ENCODE data around the gene GUCY1B1.
"Not testable (repeated sequence)": the region's sequence is repeated elsewhere in the genome, so short reads cannot be mapped to it uniquely, and the experiment has no call there.

The GUCY1B1 gene

DNA sequence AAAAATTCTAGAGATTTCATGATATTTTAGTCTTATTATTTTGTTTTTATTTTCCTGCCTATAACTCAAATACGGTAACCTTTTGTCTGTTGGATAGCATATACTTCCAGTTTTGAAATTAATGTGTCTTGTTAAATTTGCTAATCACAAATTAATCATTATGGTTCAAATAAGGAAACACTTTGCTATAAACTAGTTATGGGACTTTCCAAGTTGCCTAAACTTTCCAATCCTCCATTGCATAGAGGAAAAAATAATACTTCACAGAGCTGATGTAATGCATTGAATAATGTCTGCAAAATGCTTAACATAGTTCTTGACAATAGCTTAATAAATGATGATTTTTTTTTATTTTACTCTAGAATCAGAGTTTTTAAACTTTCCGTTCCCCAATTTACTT is 4.7 kb downstream of the GUCY1B1 start:
- no peak for DNase-seq

DNA sequence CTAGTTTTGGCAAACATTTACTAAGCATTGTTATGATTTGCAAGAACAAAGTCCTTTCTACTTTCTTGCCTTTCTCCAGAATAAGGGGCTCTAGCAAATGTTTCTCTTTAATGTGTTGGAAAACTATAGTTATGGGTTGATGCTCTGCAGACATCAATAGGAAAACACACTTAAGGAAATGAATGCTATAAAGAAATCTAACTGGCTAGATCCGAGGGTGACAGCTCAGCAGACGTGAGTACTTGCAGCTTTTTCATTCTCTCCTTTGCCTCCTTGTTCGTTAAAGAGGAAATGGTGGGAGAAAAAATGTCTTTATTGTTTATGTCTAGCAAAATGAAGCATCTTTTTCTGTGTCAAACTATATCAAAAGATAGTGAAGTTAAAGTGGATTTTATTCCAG is 6.3 kb downstream of the GUCY1B1 start:
- no peak for DNase-seq

DNA sequence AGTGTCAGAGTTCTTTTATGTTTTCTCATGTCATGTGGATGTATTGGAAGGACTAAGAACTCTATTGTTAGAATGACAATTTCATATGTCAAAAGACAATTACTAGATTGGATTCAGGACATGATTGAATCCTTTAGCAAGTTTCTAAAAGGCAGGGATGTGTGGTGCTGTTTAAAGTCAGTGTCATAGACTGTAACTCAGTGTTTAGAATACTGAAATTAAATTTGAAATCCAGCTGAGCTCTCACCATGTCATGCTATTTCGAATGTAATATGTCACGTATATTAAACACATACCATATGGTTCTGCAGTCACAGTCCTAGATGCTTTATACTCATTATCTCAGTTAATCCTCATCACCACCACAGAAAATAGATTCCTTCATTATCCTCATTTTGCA is 7.8 kb downstream of the GUCY1B1 start:
- DNase-seq = no peak

DNA sequence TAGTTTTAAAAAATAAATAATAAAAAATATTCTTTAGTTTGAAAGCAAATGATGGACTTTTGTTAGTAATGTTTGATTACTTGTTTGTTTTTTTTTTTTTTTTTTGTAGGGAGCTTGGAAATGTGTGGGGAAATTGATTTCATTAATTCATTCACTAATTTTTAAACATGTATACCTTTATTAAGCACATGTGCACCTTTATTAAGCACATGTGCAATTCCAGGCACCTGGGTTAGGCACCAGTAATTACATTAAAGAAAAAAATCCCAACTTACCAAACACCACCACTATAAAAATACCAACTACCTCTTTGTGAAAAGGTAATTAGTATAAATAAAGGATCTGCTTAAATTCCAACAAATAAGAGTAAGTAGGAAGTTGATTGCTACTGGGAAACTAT is 9.5 kb downstream of the GUCY1B1 start:
- no peak for DNase-seq

DNA sequence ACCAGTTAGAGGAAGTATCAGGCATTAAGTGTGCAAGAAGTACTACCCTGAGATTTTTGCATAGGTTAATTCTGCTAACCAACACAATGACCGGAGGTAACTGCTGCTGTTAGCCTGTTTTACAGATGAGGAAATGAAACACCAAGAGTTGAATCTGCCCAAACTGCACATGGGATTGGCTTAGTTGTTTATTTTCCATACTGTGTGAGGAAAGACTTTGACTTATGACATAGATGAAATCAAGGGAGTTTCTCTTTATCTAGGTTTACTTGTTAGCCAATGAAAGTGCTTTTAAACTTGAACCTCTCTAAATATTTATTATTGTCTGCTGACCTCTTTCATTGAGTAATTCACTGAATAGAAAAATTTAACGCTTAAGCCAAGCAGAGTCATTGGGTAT is 10.3 kb downstream of the GUCY1B1 start:
- no peak for DNase-seq

DNA sequence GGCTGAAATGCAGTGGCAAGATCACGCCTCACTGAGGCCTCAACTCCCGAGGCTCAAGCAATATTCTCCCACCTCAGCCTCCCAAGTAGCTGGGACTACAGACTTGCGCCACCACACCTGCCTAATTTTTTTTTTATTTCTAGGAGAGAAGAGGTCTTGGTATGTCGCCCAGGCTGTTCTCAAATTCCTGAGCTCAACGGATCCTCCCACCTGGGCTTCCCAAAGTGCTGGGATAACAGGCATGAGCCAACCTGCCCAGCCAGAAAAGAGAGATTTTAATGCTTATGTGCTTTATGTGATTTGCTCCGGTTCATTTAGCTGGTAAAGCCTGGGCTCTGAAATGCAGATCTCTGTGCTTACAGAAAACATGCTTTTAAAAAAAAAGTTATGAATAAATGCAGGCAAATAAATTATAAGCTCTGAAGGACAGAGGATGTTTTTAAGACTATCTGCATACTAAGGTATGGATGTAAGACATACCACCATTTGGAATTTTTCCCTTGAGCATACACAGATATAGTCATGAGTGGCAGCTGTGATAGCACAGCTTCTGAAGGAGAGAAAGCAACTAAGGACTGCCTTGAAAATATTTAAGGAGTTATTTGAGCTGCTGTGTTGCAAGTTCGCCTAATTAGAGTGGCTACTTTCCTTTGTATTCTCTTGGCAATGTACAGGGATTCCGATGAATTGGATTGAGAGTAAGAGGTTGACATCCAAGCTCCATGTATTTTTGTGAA is 13.8 kb downstream of the GUCY1B1 start:
- no peak for DNase-seq

DNA sequence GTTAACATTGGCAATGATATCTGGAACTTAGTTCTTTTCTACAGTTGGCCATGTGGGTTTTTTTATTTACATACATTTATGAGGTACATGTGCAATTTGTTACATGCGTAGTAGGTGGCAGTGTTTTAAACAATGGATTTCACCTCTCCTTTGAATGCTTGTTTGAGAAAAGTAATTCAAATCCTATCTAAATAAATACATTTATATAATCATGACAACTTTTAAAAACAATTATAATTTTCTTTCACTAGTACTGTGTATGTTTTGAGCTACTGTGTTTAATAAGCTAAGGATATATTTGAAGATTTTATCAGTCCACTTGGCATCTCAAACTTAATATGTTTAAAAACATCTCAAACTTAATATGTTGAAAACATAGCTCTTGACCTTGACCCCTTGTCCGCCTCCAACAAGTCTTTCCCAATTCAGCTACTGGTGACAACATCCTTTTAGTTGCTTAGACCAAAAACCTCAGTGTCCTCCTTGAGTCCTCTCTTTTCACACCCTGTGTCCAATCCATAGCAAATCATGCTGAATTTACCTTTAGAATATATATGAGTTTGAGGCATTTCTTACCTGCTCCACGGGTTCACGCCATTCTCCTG is 14.5 kb downstream of the GUCY1B1 start:
- no peak for DNase-seq

DNA sequence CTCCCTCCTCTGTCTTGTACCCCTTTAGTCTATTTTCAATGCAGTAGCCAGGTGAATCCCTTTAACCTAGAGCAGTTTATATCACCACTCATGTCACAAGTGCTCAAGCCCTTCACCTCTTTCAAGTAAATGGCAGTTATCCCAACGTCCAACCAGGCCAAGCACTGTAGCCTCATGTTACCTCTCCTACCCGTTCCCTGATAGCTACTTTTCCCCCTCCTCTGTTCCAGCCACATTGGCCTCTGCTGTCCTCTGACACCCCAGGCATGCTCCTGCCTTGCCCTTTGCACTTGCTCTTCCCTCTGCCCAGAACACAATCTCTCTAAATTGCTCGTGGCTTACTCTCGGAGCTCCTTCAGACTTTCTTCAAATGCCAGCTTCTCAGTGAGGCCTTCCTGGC is 15.2 kb downstream of the GUCY1B1 start:
- DNase-seq = no peak

DNA sequence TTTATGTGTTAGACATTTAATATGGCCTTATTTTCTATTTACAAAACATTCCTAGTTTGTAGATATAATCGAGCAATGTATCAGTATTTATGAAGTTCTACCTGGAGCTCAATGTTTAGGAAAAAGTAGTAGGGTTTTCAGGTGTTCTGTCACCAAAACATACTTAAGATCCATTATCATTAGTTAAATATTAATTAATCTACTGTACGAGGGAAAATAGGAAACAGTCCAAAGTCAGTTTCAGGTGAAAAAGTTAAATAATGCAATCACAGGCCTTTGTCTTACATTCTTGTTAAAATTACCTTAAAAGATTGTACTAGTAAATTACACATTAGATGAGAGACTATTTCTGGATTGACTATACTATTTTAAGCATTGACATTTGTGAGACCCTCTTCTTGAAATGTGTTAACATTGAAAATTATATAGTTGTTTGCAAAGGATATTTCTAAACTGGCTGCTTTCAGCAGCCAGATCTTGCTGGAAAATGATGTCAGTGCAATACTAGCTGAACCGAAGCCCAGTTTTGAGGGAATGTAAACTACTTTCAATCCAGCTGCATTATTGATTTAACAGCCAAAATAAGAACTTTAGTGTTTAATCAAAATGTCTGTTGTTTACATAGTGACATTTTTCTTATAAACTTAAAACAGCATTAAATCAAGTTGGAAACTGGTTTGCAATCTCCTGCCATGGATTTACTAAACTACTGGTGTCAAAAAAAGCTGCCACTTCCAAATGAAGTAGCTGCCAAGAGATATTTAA is 19.3 kb downstream of the GUCY1B1 start:
- DNase-seq = no peak

DNA sequence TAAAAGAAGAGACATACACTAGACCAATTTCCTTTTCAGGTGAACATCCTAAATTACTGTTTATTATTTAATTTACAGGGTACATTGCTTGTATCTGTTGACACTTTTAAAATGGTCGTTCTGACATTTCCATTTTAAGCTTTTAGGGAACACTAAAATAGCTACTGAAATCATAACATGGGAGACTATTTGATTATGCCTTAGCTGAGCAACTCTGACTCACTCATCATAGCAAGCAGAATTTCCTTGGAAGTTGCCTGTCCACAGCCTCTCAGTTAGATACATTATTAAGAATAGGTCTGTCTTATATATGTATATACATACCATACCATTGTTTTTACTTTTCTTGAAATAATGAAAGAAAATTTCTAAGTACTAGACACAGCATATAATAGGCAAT is 22.0 kb downstream of the GUCY1B1 start:
- DNase-seq = no peak

DNA sequence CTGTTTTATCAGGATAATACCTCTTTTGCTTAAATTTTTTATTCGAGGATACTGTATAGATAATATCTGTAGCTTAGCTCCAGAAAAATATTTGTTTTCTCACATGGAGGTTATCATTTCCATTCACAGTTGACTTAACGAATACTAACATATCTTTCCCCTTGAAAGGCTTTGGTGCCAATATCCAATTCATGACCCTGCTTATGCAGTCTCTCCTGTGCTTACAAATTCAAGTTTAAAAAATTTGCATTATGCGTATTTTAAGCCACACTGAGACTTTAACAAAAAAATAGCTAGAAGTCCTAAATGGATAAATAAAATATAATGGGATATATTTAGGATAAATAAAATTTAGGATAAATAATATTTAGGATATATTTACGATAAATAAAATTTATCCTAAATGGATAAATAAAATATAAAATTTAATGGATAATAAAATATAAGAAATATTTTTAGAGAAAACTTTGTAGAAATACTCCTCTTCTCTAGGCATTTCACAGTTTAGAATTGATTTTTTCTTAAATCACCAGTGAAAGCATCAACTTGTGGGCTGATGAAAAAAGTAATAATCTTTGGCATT is 22.5 kb downstream of the GUCY1B1 start:
- no peak for DNase-seq

DNA sequence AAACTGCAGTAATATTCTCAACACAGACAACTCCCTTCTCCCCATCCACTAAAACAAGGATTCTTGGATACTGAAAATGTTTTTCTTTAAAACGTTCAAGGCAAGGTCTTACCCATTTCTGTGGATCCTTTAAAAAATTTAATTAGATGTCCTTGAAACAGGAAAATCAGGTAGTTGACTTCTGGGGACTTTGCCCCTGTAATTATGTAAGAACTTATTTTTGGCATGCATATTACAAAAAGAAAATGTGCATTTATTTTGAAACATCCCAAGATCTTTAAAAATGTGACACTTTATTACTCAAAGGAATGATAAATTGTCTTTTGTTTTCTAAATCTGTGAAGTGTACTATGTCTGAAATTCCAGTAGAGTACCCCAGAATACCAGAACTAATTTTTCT is 25.8 kb downstream of the GUCY1B1 start:
- DNase-seq = no peak

DNA sequence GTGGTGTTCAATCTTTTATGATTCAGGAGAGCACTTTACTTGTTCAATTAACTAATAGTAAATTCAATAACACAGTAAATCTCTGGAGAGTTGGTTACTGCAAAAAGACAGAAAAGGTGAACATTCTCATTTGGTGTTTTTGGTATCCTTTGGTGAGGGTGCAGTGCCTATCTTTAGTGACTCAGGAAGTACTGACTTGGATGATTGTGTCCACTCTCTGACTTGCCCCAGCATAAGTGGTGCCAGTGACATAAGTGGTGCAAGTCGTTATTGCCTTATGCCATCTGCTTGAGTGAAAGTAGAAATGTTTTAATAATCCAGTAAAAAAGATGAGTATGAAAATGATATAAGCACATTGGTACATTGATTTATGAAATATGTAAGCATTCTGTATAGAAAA is 27.0 kb downstream of the GUCY1B1 start:
- DNase-seq = no peak

DNA sequence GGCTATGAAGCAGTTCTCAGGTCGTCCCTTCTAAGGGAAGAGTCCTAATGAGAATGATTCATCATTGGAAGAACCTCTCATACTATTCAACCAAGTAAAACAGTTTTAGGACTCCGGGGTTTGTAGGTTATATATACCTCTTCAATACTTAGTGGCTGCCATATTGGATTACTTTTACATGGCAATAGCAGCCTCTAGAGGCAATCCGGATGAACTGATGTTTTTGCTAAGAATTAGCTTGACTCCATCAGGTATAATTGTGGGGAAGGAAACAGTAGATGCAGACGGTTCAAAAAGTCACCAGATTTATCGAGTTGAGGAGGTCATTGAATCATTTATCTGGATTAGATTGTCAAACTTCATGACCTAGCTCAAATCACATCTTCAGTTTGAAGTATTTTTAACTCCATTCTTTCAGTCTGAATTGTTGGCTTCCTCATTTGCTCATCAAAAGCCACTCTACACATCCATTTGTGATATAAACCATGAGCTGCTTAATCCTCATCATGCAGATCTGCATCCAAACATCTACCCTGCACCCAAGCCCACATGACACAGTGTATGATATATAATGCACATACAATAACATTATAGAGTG is 28.4 kb downstream of the GUCY1B1 start:
- DNase-seq = no peak

DNA sequence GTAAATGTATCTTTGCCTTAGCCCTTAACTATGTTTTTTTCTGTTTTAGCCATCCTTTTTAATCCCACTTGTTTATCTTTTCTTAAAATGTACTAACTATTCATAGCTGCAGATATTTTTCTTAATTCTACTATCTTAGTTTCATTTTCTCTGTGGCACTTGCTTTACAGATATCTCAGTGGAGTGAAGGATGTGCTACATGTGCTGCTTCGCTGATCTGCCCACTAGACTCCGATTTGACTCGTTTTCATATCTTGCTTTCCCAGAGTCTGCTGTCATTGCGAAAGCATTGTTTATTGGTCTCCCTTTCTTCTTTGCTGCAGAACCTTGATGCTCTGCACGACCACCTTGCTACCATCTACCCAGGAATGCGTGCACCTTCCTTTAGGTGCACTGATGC is 30.6 kb downstream of the GUCY1B1 start:
- no peak for DNase-seq

DNA sequence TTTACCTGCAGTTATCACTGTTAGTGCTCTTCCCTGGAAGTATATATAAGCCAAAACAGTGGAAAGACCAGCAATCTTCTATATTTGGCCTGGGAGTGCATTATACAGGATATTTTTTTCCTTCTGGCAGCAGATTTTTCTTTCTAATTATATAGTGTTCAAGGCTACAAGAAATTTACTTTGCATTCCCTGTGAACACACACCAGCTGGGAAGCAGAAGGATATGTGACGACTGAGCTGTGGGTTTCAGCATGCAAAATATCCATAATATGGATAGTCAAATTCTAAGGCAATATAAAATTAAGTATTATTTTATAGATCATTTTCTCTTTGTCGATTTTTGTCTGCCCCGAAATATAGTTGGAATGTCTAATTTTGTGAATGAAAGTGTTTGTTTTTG is 31.2 kb downstream of the GUCY1B1 start:
- no peak for DNase-seq

DNA sequence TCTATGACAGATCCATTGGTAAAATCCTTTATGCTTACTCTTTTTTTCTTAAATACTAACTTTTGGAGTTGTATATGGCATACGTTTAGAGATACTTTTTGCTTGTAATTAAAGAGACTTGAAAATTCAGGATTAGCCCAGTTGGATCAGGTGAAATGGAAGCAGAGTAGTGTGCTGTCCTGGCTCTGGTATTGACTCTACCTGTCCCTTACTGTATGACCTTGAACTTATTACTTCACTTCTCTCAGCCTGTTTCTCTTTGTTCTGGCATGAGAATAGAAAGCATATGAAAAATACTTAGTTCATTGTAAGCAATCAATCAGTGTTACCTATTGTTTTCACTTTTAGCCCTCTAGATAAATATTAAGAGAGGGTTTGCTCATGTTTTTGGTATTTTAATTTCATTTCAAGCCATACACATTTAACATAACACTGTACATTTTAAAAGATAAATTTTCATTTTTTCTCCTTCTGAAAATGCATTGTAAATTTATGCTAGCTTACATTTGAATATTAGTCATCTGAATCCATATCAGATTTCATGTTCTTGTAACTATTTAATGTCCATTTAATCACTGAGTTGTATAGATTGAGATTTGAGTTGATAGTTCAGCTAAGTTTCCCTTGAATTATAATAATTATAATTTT is 35.9 kb downstream of the GUCY1B1 start:
- no peak for DNase-seq

DNA sequence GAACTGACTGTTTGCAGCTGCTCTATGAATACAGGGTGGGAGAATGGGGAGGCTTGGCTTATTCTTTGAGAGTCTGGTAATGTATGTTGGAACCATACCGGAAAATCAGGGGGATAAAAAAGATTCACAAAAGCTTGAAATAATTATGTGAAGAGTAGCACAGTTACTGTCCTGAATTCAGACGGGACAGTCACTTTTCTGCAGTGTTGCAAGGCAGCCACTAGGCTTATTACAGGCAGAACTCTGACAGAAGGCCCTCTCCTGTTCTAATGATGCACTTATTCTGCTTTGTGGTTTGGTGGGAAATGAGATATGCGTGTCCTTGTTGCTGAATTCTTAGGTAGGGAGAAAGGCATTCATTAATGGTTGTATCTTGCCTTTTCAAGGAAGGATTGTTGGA is 37.2 kb downstream of the GUCY1B1 start:
- DNase-seq = no peak

DNA sequence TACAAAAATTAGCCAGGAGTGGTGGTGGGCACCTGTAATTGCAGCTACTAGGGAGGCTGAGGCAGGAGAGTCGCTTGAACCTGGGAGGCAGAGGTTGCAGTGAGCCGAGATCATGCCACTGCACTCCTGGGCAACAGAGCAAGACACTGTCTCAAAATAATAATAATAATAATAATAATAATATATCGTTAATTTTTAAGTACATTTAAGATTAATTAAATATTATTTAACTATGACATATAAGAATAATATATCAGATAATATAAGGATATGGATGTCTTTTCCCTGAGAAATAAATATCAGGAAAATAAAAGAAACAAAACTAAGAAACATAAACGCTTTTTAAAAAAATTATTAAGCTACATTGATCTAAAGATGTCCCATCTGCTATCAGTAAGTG is 38.8 kb downstream of the GUCY1B1 start:
- not testable (repeated sequence) for DNase-seq

DNA sequence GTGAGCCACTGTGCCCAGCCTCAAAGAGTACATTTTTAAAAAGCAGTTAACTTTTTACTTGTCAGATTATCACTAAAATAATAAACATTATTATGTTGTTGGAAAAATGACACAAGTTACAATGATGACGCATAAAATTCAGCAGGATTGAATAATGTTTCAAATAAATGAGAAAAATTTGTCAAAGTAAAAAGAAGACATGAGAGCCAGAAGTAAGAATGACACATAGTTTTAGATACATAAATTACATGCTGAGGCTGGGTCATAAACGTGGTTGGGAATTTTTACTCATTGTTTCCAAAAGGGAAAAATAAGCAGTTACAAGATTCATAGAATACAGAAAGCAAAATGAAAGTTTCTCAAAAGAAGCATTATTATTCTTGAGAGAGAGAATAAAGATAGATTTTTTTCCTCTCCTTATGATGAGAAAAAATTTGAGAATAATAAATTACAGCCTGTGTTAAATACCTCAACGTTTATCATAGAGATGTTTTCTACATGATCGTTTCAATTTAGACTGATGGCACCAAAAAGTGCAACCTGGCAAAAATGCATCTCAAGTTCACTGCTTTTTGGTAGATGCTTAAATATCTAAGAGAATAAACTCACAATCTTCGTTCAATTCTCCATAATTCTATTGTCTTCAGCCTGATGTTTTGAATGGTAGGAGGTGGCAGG is 40.4 kb downstream of the GUCY1B1 start:
- no peak for DNase-seq

DNA sequence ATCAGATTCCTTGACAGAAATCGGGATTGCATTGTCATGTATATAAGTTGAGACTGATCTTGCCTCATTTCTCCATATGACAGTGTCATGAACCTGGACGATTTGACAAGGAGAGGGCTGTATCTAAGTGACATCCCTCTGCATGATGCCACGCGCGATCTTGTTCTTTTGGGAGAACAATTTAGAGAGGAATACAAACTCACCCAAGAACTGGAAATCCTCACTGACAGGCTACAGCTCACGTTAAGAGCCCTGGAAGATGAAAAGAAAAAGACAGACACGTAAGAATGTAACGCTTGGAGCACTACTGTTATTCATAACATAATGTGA is 40.9 kb downstream of the GUCY1B1 start:
- no peak for DNase-seq

DNA sequence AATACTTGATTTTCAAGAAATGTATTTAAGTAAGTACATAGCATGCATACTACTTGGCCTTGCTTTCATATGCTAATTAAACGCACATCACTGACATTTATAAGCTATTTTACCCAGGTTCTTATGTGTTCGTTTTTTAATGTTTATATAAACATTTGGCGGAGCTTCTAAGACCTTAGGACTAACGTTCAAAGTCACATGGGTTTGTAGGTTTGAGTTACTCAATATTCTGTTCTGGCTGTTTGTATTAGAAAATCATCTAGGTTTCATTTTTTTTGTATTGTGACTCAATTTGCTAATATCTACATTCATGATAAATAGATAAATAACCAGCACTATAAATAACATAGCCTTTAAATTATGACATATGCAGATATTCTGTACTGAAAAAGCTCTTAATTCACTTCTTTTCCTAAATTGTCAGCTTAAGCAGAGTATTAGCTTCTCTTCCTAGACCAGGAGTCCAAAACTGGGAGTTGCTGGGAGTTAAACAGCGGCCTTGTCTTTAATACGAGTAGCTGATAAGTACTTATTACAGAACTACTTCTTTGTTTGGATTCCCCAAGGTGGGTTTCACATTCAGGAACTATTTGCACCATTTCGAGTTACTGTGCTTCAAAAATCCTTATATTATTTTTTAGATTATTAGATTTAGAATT is 42.0 kb downstream of the GUCY1B1 start:
- DNase-seq = no peak

Data from activated T-cell treated with anti-CD3 and anti-CD28 coated beads, Interleukin-2, amount 50 U/mL, for 48 hours (primary cell).